Measurements from ENCODE around the gene XPNPEP1. TPM values are rescaled to one million over a fixed set of nuclear protein-coding genes. Genes with fewer than 3 reads are reported as not detected.

XPNPEP1 gene
- total and polyA plus RNA-seq, 3 experiments from 2014 or later = 29.7 to 56.1 (median 50.2) TPM

- no peaks in the 10 kb centered on the region for H3K9me3 Mint-ChIP-seq
- no peak overlapping the region for H3K4me3 Mint-ChIP-seq
- POLR2A ChIA-PET = no interaction called here
- H3K27ac Mint-ChIP-seq = no peak overlapping the region
- Histone ChIP-seq H3K4me1 (ENCODE audit: insufficient read depth, low read length) (no peaks in the 10 kb centered on the region), H3K27ac (ENCODE audit: low read depth, low read length) (no peak overlapping the region), H3K4me3 (ENCODE audit: low read length) (no peak overlapping the region), H3K9me3 (ENCODE audit: low read length) (no peaks in the 10 kb centered on the region), H3K36me3 (ENCODE audit: insufficient read depth, low read length) (no peaks in the 10 kb centered on the region), H3K27me3 (ENCODE audit: insufficient read depth, low read length, poor library complexity, severe bottlenecking) (no peaks in the 10 kb centered on the region)
- no peak for DNase-seq
- no peaks in the 10 kb centered on the region for H3K4me1 Mint-ChIP-seq
- peaks cover 0 to 6% of the 10 kb centered on the region in 2 donors for H3K27me3 Mint-ChIP-seq
- no peaks in the 10 kb centered on the region for H3K36me3 Mint-ChIP-seq
- CTCF ChIA-PET = interaction anchor here (1.5 kb wide), 1 partner anchor 80 kb away, joined by 4 read pairs; no protein-coding TSS in a partner anchor
These were observed 41.0 kb upstream of the XPNPEP1 start for GRCh38 chr10:109964318-109964717.

- no peak overlapping the region for H3K4me3 Mint-ChIP-seq
- no peak for DNase-seq
- no peak overlapping the region for H3K27ac Mint-ChIP-seq
- no peaks in the 10 kb centered on the region for H3K27me3 Mint-ChIP-seq
- no peaks in the 10 kb centered on the region for H3K9me3 ChIP-seq (ENCODE audit: low read length)
- H3K9me3 Mint-ChIP-seq = no peaks in the 10 kb centered on the region
- no peaks in the 10 kb centered on the region for H3K36me3 ChIP-seq (ENCODE audit: insufficient read depth, low read length)
- POLR2A ChIA-PET = no interaction called here
- no peaks in the 10 kb centered on the region for H3K4me1 ChIP-seq (ENCODE audit: insufficient read depth, low read length)
- CTCF ChIA-PET = no interaction called here
- H3K27ac ChIP-seq (ENCODE audit: low read depth, low read length) = no peak overlapping the region
- no peaks in the 10 kb centered on the region for H3K27me3 ChIP-seq (ENCODE audit: insufficient read depth, low read length, poor library complexity, severe bottlenecking)
- no peaks in the 10 kb centered on the region for H3K36me3 Mint-ChIP-seq
- H3K4me3 ChIP-seq (ENCODE audit: low read length) = no peak overlapping the region
- H3K4me1 Mint-ChIP-seq = no peaks in the 10 kb centered on the region
These were observed 40.1 kb upstream of the XPNPEP1 start for GRCh38 chr10:109963439-109963838.

GRCh38 chr10:109962247-109962646 lies 38.9 kb upstream of the XPNPEP1 start:
- Mint-ChIP-seq H3K4me1 (no peaks in the 10 kb centered on the region), H3K27me3 (no peaks in the 10 kb centered on the region), H3K36me3 (no peaks in the 10 kb centered on the region), H3K9me3 (no peaks in the 10 kb centered on the region), H3K4me3 (no peak overlapping the region), H3K27ac (peak overlapping the region in 1 of 8 donors; percentile 38)
- no peak for DNase-seq
- H3K9me3 ChIP-seq (ENCODE audit: low read length) = no peaks in the 10 kb centered on the region
- no peak overlapping the region for H3K27ac ChIP-seq (ENCODE audit: low read depth, low read length)
- H3K4me3 ChIP-seq (ENCODE audit: low read length) = no peak overlapping the region
- H3K27me3 ChIP-seq (ENCODE audit: insufficient read depth, low read length, poor library complexity, severe bottlenecking) = no peaks in the 10 kb centered on the region
- H3K36me3 ChIP-seq (ENCODE audit: insufficient read depth, low read length) = no peaks in the 10 kb centered on the region
- no peaks in the 10 kb centered on the region for H3K4me1 ChIP-seq (ENCODE audit: insufficient read depth, low read length)
- CTCF ChIA-PET = no interaction called here
- POLR2A ChIA-PET = no interaction called here

- no peaks in the 10 kb centered on the region for H3K36me3 ChIP-seq (ENCODE audit: insufficient read depth, low read length)
- no peaks in the 10 kb centered on the region for H3K9me3 ChIP-seq (ENCODE audit: low read length)
- POLR2A ChIA-PET = no interaction called here
- DNase-seq = no peak
- no peak overlapping the region for H3K4me3 Mint-ChIP-seq
- no peak overlapping the region for H3K4me3 ChIP-seq (ENCODE audit: low read length)
- H3K27ac ChIP-seq (ENCODE audit: low read depth, low read length) = no peak overlapping the region
- no peak overlapping the region for H3K27ac Mint-ChIP-seq
- CTCF ChIA-PET = no interaction called here
- no peaks in the 10 kb centered on the region for H3K27me3 Mint-ChIP-seq
- peaks cover 2 to 4% (median 3%) of the 10 kb centered on the region in 3 donors for H3K4me1 Mint-ChIP-seq
- no peaks in the 10 kb centered on the region for H3K36me3 Mint-ChIP-seq
- H3K27me3 ChIP-seq (ENCODE audit: insufficient read depth, low read length, poor library complexity, severe bottlenecking) = no peaks in the 10 kb centered on the region
- no peaks in the 10 kb centered on the region for H3K4me1 ChIP-seq (ENCODE audit: insufficient read depth, low read length)
- H3K9me3 Mint-ChIP-seq = no peaks in the 10 kb centered on the region
These were observed 38.1 kb upstream of the XPNPEP1 start for GRCh38 chr10:109961174-109962001.

GRCh38 chr10:109960682-109961081 lies 37.4 kb upstream of the XPNPEP1 start:
- Mint-ChIP-seq H3K27ac (peak overlapping the region in 1 of 8 donors; percentile 69), H3K36me3 (no peaks in the 10 kb centered on the region), H3K4me3 (no peak overlapping the region), H3K4me1 (peaks cover 2 to 4% (median 3%) of the 10 kb centered on the region in 3 donors), H3K9me3 (no peaks in the 10 kb centered on the region), H3K27me3 (no peaks in the 10 kb centered on the region)
- ChIA-PET CTCF (no interaction called here), POLR2A (no interaction called here)
- Histone ChIP-seq H3K36me3 (ENCODE audit: insufficient read depth, low read length) (no peaks in the 10 kb centered on the region), H3K4me3 (ENCODE audit: low read length) (no peak overlapping the region), H3K4me1 (ENCODE audit: insufficient read depth, low read length) (no peaks in the 10 kb centered on the region), H3K27ac (ENCODE audit: low read depth, low read length) (no peak overlapping the region), H3K9me3 (ENCODE audit: low read length) (no peaks in the 10 kb centered on the region), H3K27me3 (ENCODE audit: insufficient read depth, low read length, poor library complexity, severe bottlenecking) (no peaks in the 10 kb centered on the region)
- DNase-seq = no peak

- Histone ChIP-seq H3K9me3 (ENCODE audit: low read length) (no peaks in the 10 kb centered on the region), H3K36me3 (ENCODE audit: insufficient read depth, low read length) (no peaks in the 10 kb centered on the region), H3K27me3 (ENCODE audit: insufficient read depth, low read length, poor library complexity, severe bottlenecking) (no peaks in the 10 kb centered on the region), H3K27ac (ENCODE audit: low read depth, low read length) (no peak overlapping the region), H3K4me3 (ENCODE audit: low read length) (no peak overlapping the region), H3K4me1 (ENCODE audit: insufficient read depth, low read length) (no peaks in the 10 kb centered on the region)
- Mint-ChIP-seq H3K27me3 (no peaks in the 10 kb centered on the region), H3K27ac (no peak overlapping the region), H3K36me3 (no peaks in the 10 kb centered on the region), H3K9me3 (no peaks in the 10 kb centered on the region), H3K4me3 (no peak overlapping the region), H3K4me1 (peaks cover 2 to 4% (median 3%) of the 10 kb centered on the region in 3 donors)
- DNase-seq = no peak
- POLR2A ChIA-PET = no interaction called here
- CTCF ChIA-PET = no interaction called here
These were observed 36.2 kb upstream of the XPNPEP1 start for GRCh38 chr10:109959259-109960145.

GRCh38 chr10:109958059-109958458 lies 34.7 kb upstream of the XPNPEP1 start:
- Mint-ChIP-seq H3K36me3 (no peaks in the 10 kb centered on the region), H3K27ac (no peak overlapping the region), H3K9me3 (no peaks in the 10 kb centered on the region), H3K4me1 (peaks cover 2 to 4% (median 3%) of the 10 kb centered on the region in 3 donors), H3K4me3 (no peak overlapping the region), H3K27me3 (no peaks in the 10 kb centered on the region)
- Histone ChIP-seq H3K27ac (ENCODE audit: low read depth, low read length) (no peak overlapping the region), H3K4me3 (ENCODE audit: low read length) (no peak overlapping the region), H3K27me3 (ENCODE audit: insufficient read depth, low read length, poor library complexity, severe bottlenecking) (no peaks in the 10 kb centered on the region), H3K36me3 (ENCODE audit: insufficient read depth, low read length) (no peaks in the 10 kb centered on the region), H3K9me3 (ENCODE audit: low read length) (no peaks in the 10 kb centered on the region), H3K4me1 (ENCODE audit: insufficient read depth, low read length) (no peaks in the 10 kb centered on the region)
- DNase-seq = no peak
- ChIA-PET POLR2A (interaction anchor here (0.6 kb wide), 1 partner anchor 35 kb away, joined by 3 read pairs; the partner anchor contains the start of gene XPNPEP1), CTCF (interaction anchor here (1.6 to 2.5 kb wide), 2 partner anchors 56 to 74 kb away, joined by 3 to 8 read pairs; no protein-coding TSS in a partner anchor)

Data from CD8-positive, alpha-beta memory T cell (primary cell).